Thyroid gland (tissue), 4 donors: Measurements from ENCODE around the gene PDIA4.

ENCODE experiments used
- CTCF ChIP-seq, 6 experiments: fragments of 200-600 bp in 3 of 6; fragments of 450-650 bp in 3 of 6; sonication (generic) in 3 of 6; IDR thresholded peaks; one replicate each; pipeline ENCODE4 v1.5.1; 2016 to 2019; ENCODE audit warnings: antibody characterized with exemption in 6 of 6, mild to moderate bottlenecking in 2 of 6, inconsistent platforms in 1 of 6, moderate library complexity in 1 of 6
- POLR2A ChIP-seq, 2 donors: fragments of 450-650 bp; IDR thresholded peaks; one replicate each; pipeline ENCODE4 v1.6.1; 2017; ENCODE audit warnings: antibody characterized with exemption in 2 of 2, mild to moderate bottlenecking in 2 of 2, moderate library complexity in 1 of 2

GRCh38 chr7:148958061-148958460 lies 70.2 kb downstream of the PDIA4 start:
- TF ChIP-seq CTCF (IDR thresholded peaks at IDR 0.05) (no peak), POLR2A (IDR thresholded peaks at IDR 0.05) (no peak)
